Activated naive CD4-positive, alpha-beta T cell treated with anti-CD3 and anti-CD28 coated beads for 36 hours (primary cell): ENCODE results near the gene DOCK1. TPM values are rescaled to one million over a fixed set of nuclear protein-coding genes. Genes with fewer than 3 reads are reported as not detected.
A peak's percentile ranks its signal among the peaks of the same experiment; 100 is the strongest.

Experiments used
- CTCF ChIA-PET: fragments of 350-600 bp; sonication (Branson Sonifier 250); formaldehyde crosslinking; loops from one replicate; lab custom pipeline; 2021; ENCODE audit warnings: antibody characterized with exemption; lab: Charles Lee
- DNase-seq: peaks from one replicate; pipeline ENCODE4 v3.0.0-alpha.2; 2020
- H3K27ac Mint-ChIP-seq: one replicate; pipeline ENCODE4 v1.8.0; 2021; ENCODE audit warnings: mild to moderate bottlenecking, mixed read lengths
- H3K27me3 Mint-ChIP-seq: one replicate; pipeline ENCODE4 v1.8.0; 2021; ENCODE audit warnings: low read depth, mixed read lengths
- H3K36me3 Mint-ChIP-seq: one replicate; pipeline ENCODE4 v1.8.0; 2021; ENCODE audit warnings: low read depth, mixed read lengths
- H3K4me1 Mint-ChIP-seq: one replicate; pipeline ENCODE4 v1.8.0; 2021; ENCODE audit warnings: low read depth, mixed read lengths
- H3K4me3 Mint-ChIP-seq: one replicate; pipeline ENCODE4 v1.8.0; 2021; ENCODE audit warnings: mild to moderate bottlenecking, moderate library complexity, mixed read lengths
- H3K9me3 Mint-ChIP-seq: one replicate; pipeline ENCODE4 v1.8.0; 2021; ENCODE audit warnings: mixed read lengths
- intact Hi-C: fragments of 100-400 bp; cut with micrococcal nuclease; formaldehyde crosslinking; loops from one replicate; pipeline ENCODE4 v1.15.1; 2023
- total RNA-seq, 2 experiments: library from RNA; stranded (reverse); gene quantifications; one replicate each; pipeline ENCODE4 v1.2.3, GENCODE V29; 2021

DOCK1 gene
- total RNA-seq, 2 experiments from 2014 or later: 0.49 to 0.72 TPM

DNA sequence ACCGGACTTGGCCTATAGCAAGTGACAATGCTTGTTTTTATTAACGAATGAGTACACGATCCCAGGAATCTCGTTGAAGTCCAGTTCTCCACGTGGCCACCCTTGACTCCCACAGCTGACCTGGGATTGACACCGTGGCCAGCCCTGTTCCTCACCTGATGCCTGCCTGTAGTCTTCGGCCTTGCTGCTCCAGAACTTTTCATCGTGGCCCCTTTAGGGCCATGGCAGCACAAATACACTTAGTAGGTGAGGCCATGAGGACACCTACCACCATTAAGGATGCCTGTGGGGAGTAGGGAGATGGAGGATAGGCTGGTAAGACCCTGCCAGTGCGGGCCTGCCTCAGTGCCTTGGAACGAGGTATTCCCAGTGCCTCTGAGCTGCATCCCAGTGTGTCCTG, 321.8 kb downstream of the DOCK1 start:
- no peaks in the 10 kb centered on the region for H3K36me3 Mint-ChIP-seq
- no peaks in the 10 kb centered on the region for H3K4me1 Mint-ChIP-seq
- H3K4me3 Mint-ChIP-seq: no peak overlapping the region
- CTCF ChIA-PET: no interaction called here
- H3K27me3 Mint-ChIP-seq: peaks cover 5% of the 10 kb centered on the region
- DNase-seq: no peak
- intact Hi-C loops: no loop called here
- no peak overlapping the region for H3K27ac Mint-ChIP-seq
- no peaks in the 10 kb centered on the region for H3K9me3 Mint-ChIP-seq

DNA sequence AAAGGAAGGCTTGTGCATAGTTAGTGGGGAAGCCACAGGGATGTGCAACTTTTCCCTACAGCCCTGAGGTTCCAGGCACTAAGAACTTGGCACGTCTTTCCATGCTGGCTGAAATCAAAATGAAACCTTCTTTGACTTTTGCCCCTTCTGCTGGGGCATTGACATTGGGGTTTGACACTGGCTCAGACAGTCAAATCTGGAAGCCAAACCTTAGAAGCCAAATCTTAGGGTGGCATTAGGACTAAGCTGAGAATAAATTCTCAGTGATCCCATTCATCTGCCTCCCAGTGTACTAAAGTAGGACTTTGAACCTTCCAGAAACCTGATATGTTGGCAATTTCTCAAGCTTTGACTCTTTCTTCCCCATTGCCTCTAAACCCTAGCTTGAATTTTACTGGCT, 322.4 kb downstream of the DOCK1 start:
- Mint-ChIP-seq H3K9me3 (no peaks in the 10 kb centered on the region), H3K27ac (no peak overlapping the region), H3K36me3 (no peaks in the 10 kb centered on the region), H3K27me3 (peaks cover 6% of the 10 kb centered on the region), H3K4me3 (no peak overlapping the region), H3K4me1 (no peaks in the 10 kb centered on the region)
- CTCF ChIA-PET: no interaction called here
- intact Hi-C loops: no loop called here
- DNase-seq: no peak

DNA sequence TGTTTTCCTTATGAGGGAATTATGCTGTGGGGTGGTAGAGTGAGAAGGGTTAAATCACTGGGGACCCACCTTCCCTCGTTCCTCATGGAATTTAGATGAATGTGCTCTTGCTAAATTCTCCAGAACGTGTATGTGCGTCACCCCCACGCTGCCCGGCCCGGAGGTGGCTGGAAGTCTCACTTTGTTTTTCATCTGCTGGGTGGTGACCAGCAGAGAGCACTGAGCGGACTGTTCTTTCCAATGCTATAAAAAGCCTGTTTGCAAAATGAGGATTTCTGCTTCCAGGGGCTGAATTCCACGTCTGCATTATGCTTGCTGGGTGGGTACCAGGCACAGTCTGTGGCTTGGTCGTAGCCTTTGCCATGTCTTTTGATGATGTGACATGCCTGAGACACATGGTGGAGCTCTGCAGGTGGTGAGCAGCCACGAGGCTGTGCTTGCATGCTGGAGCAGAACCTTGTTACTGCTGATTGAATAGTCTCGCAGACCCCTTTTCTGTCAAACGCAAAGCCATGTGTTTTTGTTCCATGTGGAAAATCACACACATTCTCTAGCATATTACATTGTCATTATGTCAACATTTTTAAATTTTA, 323.1 kb downstream of the DOCK1 start:
- peaks cover 6% of the 10 kb centered on the region for H3K27me3 Mint-ChIP-seq
- intact Hi-C loops: no loop called here

DNA sequence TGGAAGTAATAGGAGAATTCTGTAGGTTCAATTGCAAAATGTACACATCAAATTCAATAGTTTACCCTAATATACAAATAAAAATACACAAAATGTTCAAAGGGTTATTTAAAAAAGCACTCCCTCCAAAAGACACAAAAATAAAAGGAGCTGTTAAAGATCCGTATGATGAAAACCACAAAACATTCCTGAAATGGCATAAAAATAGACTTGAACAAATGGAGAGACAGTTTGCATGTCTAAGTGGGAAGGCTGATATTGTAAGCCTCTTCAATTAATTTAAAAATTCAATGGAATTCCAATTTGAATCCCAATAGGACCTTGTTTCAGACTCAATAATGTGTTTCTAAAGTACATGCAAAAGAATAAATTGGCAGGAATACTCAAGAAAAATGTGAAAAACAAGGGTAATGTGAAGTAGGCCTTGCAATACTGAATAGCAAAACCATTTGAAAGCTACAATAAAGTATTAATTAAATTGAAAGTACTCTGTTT, 329.1 kb downstream of the DOCK1 start:
- H3K9me3 Mint-ChIP-seq: no peaks in the 10 kb centered on the region
- H3K4me1 Mint-ChIP-seq: no peaks in the 10 kb centered on the region
- CTCF ChIA-PET: no interaction called here
- no peak for DNase-seq
- no peak overlapping the region for H3K4me3 Mint-ChIP-seq
- H3K27ac Mint-ChIP-seq: no peak overlapping the region
- no peaks in the 10 kb centered on the region for H3K36me3 Mint-ChIP-seq
- intact Hi-C loops: no loop called here
- H3K27me3 Mint-ChIP-seq: peaks cover 6% of the 10 kb centered on the region

More for the DNA sequence above, 323.1 kb downstream of the DOCK1 start:
- no peaks in the 10 kb centered on the region for H3K36me3 Mint-ChIP-seq
- no peak for DNase-seq
- H3K4me1 Mint-ChIP-seq: no peaks in the 10 kb centered on the region
- CTCF ChIA-PET: no interaction called here
- H3K27ac Mint-ChIP-seq: no peak overlapping the region
- H3K4me3 Mint-ChIP-seq: no peak overlapping the region
- no peaks in the 10 kb centered on the region for H3K9me3 Mint-ChIP-seq

DNA sequence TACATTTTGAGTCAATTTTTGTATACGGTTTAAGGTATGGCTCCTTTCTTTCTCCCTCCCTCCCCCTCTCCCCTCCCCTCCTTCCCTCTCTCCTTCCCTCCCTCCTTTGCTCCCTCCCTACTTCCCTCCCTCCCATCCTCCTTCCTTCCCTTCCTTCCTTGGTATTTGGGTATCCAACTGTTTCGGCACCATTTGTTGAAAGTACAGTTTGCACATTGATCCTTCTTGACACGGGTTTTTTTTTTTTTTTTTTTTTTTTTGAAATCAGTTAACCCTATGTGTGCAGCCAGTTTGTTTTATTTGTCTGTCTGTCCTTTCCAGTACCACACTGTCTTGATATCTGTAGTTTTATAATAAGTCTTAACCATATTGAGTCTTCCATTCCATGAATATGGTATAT, 331.0 kb downstream of the DOCK1 start:
- Mint-ChIP-seq H3K27me3 (peaks cover 6% of the 10 kb centered on the region), H3K36me3 (no peaks in the 10 kb centered on the region), H3K4me3 (no peak overlapping the region), H3K27ac (no peak overlapping the region), H3K4me1 (no peaks in the 10 kb centered on the region), H3K9me3 (no peaks in the 10 kb centered on the region)
- no peak for DNase-seq
- intact Hi-C loops: no loop called here
- CTCF ChIA-PET: no interaction called here

DNA sequence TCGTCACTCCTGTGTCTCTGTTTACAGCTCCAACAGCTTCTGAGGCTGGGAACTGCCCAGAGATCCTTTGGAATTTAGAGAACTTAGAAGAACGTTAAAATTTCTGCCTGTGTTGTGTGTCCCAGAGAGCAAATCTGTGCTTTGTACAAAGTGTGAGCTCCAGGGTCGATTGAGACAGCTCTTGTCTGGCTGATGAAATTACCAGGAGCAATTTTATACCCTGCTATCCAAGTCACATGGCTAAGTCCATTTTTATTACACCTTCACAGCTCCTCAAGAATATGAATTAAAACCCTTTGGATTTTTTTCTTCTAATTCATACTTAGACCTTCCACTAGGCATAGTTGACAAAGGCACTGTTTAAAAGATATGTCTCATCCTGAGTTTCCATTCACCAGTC, 337.7 kb downstream of the DOCK1 start:
- intact Hi-C loops: loop anchor here (1.0 to 10.0 kb wide), 2 partner anchors 110 to 332 kb away; no protein-coding TSS in a partner anchor
- CTCF ChIA-PET: interaction anchor here (1.2 kb wide), 1 partner anchor 19 kb away, joined by 5 read pairs; no protein-coding TSS in a partner anchor
- H3K9me3 Mint-ChIP-seq: no peaks in the 10 kb centered on the region
- no peaks in the 10 kb centered on the region for H3K36me3 Mint-ChIP-seq
- H3K4me1 Mint-ChIP-seq: no peaks in the 10 kb centered on the region
- no peak overlapping the region for H3K4me3 Mint-ChIP-seq
- peaks cover 11% of the 10 kb centered on the region for H3K27me3 Mint-ChIP-seq
- no peak overlapping the region for H3K27ac Mint-ChIP-seq
- no peak for DNase-seq

DNA sequence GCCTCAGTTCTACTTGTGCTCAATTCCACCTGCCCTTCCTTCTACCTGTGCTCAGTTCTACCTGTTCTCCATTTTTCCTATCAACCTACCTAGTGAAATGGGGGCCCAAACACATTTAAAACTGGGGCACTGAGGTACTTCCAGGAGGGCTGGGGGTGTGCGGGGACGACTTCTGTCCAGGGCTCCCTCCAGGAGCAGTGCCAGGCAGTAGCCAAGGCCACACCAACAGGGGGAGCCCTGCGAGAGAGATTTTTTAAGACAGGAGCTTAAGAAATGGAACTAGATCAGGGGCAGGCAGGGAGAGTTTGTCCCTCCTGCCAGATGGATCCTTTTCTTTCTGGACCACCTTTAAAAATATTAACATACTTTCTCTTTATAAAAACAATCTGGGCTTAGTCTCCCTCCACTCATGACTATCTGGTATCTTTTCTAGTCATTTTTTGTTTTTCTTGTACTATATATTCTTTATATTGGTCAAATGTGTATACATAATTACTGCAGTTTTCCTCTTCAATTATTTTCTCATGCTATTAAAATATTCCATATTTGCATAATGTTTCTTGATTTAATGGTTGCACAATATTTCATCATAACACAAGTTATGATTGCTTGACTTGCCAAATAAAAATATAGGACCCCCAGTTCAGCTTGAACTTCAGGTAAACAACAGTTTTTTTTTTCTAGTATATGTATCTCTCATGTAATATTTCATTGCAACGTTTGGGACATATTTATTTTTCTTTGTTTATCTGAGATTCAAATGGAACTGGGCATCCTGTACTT, 338.5 kb downstream of the DOCK1 start:
- peak; percentile 57 for DNase-seq
- CTCF ChIA-PET: interaction anchor here (1.2 kb wide), 1 partner anchor 20 kb away, joined by 5 read pairs; no protein-coding TSS in a partner anchor
- H3K36me3 Mint-ChIP-seq: no peaks in the 10 kb centered on the region
- H3K27me3 Mint-ChIP-seq: peaks cover 13% of the 10 kb centered on the region
- intact Hi-C loops: loop anchor here (1.0 to 10.0 kb wide), 3 partner anchors 110 to 611 kb away; no protein-coding TSS in a partner anchor
- no peaks in the 10 kb centered on the region for H3K4me1 Mint-ChIP-seq
- no peaks in the 10 kb centered on the region for H3K9me3 Mint-ChIP-seq
- H3K4me3 Mint-ChIP-seq: no peak overlapping the region
- no peak overlapping the region for H3K27ac Mint-ChIP-seq

DNA sequence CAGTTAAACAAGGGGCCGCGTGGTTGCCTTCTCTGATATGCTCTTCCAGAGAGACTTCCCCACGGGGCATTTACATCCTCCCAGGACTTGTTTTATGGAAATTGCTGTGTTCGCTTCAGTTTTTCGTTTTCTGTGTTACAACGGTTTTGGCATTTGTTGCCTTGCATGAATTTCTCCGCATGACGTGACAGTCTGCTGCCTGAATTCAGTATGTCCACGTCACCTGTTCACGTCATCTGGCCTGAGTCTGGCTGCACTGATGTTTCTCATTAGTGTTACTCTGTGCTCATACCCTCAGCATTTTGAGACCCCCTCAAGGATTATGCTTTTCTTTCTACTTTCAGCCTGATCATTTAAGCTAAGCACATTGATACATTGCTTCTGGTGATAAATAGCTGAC, 340.2 kb downstream of the DOCK1 start:
- H3K9me3 Mint-ChIP-seq: no peaks in the 10 kb centered on the region
- intact Hi-C loops: loop anchor here (2.0 to 10.0 kb wide), 2 partner anchors 329 to 609 kb away; no protein-coding TSS in a partner anchor
- H3K36me3 Mint-ChIP-seq: no peaks in the 10 kb centered on the region
- no peak overlapping the region for H3K27ac Mint-ChIP-seq
- H3K4me1 Mint-ChIP-seq: no peaks in the 10 kb centered on the region
- DNase-seq: no peak
- no peak overlapping the region for H3K4me3 Mint-ChIP-seq
- H3K27me3 Mint-ChIP-seq: peaks cover 19% of the 10 kb centered on the region
- CTCF ChIA-PET: no interaction called here

DNA sequence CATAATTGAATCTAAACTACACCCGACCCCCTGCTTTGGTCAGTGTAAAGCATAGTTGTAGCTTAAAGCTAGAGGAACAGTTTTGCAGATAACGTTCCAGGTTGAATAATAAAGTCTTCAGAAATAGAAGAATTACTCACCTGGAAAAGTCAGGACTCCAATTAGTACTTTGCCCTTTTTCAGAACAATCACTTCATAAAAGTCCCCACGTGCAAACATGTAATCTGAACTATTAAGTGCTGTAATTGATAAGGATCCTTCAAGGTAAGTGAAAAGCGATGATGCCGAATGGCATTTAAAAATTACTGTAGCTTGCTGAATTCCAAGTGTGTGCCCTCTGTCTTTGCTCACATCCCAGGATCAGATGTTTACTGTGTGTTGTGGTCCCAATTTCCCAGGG, 344.8 kb downstream of the DOCK1 start:
- DNase-seq: no peak
- peaks cover 28% of the 10 kb centered on the region for H3K27me3 Mint-ChIP-seq
- no peaks in the 10 kb centered on the region for H3K36me3 Mint-ChIP-seq
- intact Hi-C loops: no loop called here
- peaks cover 13% of the 10 kb centered on the region for H3K4me1 Mint-ChIP-seq
- H3K4me3 Mint-ChIP-seq: no peak overlapping the region
- CTCF ChIA-PET: no interaction called here
- no peaks in the 10 kb centered on the region for H3K9me3 Mint-ChIP-seq
- H3K27ac Mint-ChIP-seq: no peak overlapping the region

DNA sequence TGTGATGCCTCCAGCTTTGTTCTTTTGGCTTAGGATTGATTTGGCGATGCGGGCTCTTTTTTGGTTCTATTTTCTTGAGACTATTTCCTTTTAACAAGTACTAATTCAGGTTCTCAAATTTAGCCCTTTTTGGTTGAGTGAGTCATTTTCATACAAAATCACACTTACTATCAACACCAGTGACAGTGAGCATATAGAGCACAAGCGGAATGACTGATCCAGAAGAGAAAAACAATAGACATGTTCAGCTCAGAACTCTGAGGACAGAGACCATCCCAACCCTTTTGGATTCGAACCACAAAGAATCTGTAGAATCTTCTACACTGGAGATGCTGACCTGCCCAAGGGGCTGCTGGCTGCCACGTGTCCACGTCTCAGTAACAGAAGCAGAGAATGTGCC, 347.6 kb downstream of the DOCK1 start:
- intact Hi-C loops: no loop called here
- DNase-seq: no peak
- no peak overlapping the region for H3K27ac Mint-ChIP-seq
- no peak overlapping the region for H3K4me3 Mint-ChIP-seq
- CTCF ChIA-PET: no interaction called here
- no peaks in the 10 kb centered on the region for H3K9me3 Mint-ChIP-seq
- peaks cover 13% of the 10 kb centered on the region for H3K4me1 Mint-ChIP-seq
- H3K27me3 Mint-ChIP-seq: peaks cover 25% of the 10 kb centered on the region
- no peaks in the 10 kb centered on the region for H3K36me3 Mint-ChIP-seq

DNA sequence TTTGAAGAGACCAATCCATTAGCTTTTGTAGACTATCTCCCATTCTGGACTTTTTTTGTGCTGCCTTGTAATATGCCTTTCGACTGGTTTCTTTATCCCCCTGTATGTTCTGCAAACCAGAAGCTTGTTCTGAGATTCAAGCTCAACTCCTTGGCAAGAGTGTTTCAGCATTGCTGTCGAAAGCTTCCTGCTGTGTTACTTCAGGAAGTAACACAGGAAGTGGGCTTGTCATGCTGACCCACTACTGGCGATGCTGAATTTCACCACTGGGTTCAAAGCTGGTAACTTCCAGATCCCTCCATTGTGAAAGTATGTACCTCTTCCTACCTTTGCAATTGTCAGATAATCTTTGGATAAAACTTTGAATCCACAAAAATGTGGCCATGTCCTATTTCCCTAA, 349.0 kb downstream of the DOCK1 start:
- no peak overlapping the region for H3K4me3 Mint-ChIP-seq
- intact Hi-C loops: loop anchor here (1.0 kb wide), 1 partner anchor 39 kb away; no protein-coding TSS in a partner anchor
- H3K9me3 Mint-ChIP-seq: no peaks in the 10 kb centered on the region
- no peak overlapping the region for H3K27ac Mint-ChIP-seq
- H3K27me3 Mint-ChIP-seq: peaks cover 24% of the 10 kb centered on the region
- H3K36me3 Mint-ChIP-seq: no peaks in the 10 kb centered on the region
- peaks cover 13% of the 10 kb centered on the region for H3K4me1 Mint-ChIP-seq
- DNase-seq: peak; percentile 14
- CTCF ChIA-PET: no interaction called here

DNA sequence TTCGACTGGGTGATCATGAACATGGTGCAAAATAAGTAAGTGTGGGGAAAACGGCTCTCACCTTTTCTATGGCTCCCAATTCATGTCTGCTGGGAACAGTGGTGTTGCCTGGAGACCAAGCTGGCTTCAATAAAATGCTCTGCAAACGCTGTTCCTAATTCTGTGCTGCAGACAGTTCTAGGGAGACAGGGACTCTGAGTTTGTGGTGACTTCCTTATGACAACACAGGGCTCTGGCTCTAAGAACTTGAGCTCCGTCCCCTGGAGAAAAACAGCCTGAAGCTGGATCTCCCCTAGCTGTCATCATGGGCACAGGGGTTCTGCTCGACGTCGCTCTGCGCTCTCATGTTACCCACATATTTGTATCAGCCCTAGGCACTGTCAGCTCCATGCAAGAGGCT, 352.2 kb downstream of the DOCK1 start:
- Mint-ChIP-seq H3K9me3 (no peaks in the 10 kb centered on the region), H3K27ac (no peak overlapping the region), H3K27me3 (peaks cover 20% of the 10 kb centered on the region), H3K36me3 (no peaks in the 10 kb centered on the region), H3K4me3 (no peak overlapping the region), H3K4me1 (peaks cover 13% of the 10 kb centered on the region)
- no peak for DNase-seq
- intact Hi-C loops: no loop called here
- CTCF ChIA-PET: no interaction called here
